Activated CD8-positive, alpha-beta memory T cell treated with anti-CD3 and anti-CD28 coated beads, Interleukin-2, amount 50 U/mL, for 1 hour (primary cell): ENCODE results near the gene FAM111B.

ENCODE experiments used
- DNase-seq: peaks from one replicate; pipeline ENCODE4 v3.0.0-alpha.2; 2020; ENCODE audit errors: extremely low read depth

FAM111B gene

DNA sequence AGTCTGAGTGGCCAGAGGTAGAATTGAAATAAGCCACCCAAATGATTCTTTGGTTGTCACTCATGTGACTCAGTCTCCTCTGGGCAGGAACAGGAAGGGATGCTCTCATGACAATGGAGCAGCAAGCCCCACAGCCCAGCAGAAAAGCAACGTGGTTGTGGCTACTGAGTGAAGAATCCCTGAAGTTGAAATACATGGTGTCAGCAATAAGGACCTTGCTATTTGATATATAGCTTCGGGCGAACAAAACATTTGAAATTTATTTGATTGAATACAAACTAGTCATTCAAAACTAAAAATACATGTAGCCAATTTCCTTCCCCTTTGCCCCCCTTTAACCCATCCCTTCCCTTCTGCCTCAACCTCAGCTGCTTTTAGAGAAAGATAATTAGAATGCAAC, 50.4 kb downstream of the FAM111B start:
- DNase-seq = no peak

DNA sequence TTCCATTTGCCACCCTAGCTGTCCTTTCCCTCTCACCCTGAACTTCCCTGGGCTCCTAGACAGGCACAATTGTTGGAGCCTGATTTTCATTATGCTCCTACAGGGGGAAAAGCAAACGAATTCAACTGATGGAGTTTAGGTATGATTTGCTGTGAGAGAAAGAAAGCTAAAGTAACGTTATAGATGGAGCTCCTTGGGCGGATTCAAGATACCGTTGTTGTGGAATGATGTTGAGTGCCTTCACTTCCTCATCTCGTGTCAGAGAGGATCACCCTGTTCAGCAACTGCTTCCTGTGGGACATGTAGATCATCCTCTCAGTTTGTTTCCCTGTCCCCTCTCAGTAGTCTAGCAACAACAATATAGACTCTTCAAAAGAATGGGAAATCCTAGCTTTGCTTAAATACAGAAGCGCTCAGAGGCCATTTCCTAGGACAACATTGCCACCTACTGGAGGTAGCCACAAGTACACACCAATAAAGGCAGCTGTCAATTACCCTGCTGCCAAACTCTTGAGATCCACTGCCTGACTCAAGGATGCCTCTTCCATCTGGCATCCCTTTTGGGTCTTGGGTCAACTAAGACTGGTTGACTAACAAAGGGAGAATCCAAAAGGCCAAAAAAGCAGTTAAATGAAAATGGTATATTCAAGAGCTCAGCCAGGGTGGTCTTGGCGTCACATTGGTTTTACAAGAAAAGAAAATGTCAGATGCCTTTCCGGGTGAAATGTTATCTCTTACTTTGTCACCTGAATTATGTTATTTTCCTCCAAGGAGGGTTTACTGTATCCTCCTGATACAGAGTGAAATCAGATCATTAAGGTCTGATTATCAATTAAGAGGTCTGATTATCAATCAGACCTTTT, 51.4 kb downstream of the FAM111B start:
- peak; percentile 14 for DNase-seq

DNA sequence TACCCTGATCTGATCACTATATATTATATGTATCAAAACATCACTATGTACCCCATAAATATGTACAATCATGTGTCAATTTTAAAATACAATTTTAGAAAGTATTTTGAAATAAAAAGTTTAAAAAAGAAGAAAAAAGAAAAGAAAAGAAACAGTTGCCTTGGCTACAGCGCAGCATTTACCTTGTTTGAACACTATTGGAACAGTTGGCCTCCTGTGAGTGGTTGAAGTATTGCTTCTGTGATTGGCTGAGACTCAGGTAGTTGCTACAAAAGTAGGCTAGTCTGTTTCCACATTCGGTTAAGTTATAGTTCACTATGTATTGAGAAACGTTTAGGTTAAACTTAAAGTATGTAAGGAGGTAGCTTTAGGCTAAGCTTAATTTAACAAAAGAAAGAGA, 57.0 kb downstream of the FAM111B start:
- no peak for DNase-seq

DNA sequence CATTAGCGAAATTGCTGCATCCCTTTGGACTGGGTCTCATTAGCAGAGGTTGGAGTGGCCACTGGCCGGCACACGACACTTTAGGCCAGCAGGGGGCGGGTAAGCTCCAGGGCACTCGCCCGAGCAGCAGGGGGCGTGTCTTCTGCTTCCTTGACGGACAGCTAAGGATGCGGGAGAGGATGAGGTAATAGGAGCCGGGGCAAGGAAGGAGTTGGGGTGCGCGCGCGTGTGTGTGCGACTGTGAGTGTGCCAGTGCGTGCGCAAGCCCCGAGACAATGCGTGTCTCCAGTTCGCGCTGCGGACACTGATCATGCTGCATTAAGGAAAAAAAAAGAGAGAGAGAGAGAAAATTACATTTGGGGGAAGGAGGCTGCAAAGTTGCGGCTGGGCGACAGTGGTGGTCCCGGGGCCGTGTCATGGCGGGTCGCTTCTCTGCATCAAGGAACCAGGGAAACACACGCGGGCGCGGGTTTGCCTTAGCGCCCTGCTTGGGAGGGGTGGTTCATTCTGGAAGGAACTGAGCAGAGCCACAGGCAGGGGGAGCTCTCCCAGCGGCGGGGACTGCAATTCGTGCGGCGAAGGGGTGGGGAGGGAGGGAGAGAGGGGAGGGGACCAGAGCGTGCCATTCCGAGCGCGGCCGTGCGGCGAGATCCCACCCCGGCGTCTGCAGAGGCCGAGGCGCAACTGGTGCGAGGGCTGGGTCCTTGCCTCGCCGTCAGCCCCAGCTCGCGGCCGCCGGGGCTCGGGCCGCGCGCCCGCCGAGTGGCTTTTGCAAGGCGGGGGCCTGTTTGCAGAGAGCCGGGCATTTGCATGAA, 64.7 kb downstream of the FAM111B start, which contains the start of gene DTX4:
DTX4 (plus strand) TSS at position 625 of the 815 bp plus-strand sequence. CDS start 464 bp downstream, outside the sequence.
- DNase-seq = peak; percentile 74

DNA sequence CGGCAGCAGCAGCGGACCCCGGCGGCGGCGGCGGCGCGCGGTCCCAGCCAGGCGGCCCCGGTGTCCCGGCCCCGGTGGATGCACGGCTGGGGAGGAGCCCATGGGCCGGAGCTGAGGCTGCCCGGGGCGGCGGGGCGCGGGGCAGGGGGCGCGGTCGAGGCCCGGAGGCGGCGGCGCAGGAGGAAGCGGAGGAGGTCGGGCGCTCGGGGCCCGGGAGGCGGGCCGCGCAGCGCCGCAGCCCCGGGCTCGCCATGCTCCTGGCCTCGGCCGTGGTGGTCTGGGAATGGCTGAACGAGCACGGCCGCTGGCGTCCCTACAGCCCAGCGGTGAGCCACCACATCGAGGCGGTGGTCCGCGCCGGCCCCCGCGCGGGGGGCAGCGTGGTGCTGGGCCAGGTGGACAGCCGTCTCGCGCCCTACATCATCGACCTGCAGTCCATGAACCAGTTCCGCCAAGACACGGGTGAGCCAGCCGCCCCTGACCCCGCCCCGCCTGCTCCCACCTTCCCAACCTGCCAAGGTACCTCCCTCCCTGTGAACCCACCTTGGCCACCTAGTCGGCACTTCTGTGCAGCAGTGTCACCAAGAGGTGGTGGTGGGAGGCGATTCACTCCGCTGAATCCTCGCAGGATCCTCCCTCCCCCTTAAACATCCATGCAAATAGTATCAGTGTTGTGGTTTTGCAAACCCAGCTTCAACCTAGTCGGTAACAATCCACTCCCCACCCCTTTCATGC, 65.5 kb downstream of the FAM111B start:
- no peak for DNase-seq

DNA sequence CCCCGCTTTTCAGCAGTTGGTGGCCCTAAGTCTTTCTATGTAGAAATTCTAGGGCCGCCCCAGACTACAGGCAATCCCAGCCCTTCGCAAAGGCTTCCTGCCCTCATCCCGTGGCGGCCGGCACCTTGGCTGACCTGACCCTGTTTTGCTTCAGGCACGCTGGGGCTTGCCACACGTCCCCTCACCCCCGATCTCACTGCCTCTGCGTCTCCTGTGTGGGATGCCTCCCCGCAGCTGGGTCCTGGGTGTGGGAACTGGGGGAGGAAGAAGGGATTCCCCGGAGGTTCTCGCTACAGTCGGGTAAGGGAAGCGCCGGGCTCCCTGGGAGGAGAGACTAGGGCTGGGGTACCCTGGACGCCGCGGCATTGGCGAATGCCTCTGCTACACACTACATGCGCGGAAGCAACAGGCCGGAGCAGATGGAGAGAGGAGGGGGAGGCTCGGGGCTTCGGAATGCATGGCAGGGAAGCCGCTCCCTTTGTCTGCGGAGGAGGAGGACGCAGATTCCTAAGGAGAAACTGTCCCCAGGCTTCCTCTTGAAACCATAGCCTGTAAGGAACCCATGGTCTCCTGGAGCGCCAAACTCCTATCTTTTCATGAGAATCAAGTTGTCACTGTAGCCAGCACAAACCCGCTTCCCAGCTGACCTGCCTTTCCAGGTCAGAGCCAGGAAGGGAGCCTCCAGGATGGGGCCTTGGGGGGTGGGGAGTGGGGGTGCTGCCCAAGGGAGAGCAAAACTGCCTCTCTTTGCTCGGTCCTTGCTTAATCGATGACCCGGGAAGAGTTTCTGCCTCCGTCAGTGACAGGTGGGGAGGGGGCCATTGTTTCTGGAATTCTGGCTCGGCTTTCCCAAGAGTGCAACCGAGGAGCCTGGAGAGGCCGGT, 66.3 kb downstream of the FAM111B start:
- no peak for DNase-seq

DNA sequence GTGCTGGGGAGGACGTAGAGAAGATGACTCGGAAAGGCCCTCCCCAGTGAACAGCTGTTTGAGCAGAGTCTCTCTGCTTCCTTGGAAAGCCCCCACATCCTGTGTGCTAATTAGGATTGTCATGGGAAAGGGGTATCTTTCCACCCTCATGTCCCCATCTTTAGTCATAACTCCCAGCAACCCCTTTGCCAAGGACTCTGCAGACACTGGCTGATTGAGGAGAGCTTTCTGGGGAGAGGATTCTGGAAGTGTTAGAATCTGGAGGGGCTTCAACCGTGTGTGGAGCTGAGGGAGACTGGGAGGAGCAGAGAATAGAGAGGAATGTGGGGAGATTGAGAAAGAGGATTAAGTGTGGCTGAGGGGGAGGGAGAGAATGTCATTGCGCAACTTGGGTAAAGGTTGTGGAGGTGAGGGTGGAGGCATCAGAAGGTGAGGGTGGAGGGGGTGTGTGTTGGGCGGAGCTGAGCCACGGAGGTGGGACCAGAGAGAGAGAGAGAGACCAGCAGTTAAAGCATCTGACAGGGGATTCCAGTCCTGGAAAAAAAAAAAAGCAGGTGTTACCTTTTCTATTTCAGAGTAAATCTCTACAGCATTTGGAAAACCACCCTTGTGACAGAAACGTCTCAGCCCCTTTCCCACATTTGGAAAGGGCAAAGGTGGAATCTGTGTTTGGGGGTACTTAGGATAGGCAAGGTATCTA, 67.1 kb downstream of the FAM111B start:
- no peak for DNase-seq

DNA sequence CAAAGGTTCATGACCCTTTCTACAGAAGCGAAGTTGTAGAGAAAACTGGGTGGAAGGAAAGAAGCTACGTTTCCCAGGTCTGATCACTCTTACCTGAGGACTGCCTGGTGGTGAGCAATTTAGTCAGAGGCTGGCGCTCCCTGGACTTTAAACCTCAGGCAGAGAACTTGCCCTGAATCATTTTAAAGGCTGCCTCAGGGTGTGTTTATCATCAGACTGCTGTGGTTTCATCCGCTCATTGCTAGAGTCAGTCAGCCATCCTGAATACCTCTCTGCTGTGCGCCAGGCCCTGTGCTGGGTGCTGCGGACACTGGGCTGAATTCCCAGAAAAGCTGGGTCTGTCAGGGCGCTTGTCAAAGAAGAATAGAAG, 67.6 kb downstream of the FAM111B start:
- no peak for DNase-seq

DNA sequence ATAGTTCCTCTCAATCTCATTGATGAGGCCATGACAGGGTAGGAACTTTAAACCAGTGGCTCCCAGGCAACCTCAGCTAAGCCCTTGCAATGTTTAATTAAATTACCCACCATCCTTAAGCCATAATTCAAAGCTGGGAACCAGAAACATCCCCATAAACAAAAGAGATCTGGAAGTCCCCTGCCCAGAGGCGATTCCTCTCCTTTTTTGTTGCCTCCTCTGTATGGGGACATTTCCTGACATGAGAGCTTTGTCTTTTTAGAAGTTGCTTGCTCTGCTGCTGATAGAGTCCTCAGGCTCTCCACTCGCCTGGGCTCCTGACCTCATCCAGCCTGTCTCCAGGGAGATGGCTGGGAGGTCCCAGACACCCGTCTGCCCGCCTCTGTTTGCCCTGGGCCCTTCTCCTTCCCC, 68.1 kb downstream of the FAM111B start:
- no peak for DNase-seq

DNA sequence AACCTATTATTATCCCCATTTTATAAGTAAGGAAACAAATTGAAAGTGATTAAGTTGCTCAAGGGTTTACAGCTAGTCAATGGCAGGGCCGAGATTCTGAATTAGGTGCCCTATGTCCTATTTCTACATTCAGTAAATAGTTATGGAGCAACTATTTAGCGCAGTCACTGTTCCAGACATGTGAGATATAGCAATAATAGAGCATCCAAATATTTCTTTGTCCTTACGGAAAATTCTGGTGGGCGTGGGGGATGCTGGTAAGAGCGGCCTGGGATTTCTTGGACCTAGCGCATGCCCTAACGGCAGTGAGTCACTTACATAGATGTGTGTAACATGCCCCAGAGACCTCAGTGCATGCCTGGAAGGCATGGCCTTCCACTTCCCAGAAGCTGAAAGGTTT, 69.3 kb downstream of the FAM111B start:
- DNase-seq = no peak
